ENCODE results near the gene CHAD. TPM values are rescaled to one million over a fixed set of nuclear protein-coding genes. Genes with fewer than 3 reads are reported as not detected.

The CHAD gene
- total and polyA plus RNA-seq, 2 of the 13 experiments (the other 11 are each of a cell fraction or from before 2014, with no cell fraction given), result 1.4 TPM; not detected in 1

DNA sequence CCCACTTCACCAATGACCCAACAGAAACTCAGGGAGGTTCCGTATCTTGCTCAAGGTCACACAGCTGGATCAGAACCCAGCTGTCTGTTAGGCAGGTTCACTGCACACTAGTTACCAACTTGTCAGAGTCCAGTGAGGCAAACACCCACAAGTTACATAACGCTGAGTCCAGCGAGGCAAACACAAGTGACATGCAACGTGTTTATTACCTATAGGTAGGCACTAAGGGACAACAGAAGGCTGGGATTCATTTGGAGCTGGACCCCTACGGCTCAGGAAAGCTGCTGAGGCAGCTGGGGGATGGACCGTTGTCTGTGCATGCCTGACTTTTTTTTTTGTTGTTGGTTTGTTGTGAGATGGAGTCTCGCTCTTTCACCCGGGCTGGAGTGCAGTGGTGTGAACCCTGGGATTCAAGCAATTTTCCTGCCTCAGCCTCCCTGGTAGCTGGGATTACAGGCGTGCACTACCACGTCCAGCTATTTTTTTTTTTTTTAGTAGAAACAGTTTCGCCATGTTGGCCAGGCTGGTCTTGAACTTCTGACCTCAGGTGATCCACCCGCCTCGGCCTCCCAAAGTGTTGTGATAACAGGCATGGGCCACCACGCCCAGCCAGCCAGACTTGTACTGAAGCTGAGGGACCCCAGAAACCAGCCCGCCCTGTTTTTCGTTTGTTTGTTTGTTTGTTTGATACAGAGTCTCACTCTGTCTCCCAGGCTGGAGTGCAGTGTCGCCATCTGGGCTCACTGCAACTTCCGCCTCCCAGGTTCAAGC lies 8.1 kb upstream of the CHAD start (continued):
- peak; percentile 43; the same call in 1 of the 2 replicates for TF ChIP-seq MIER3 (CRISPR knock-in tag; IDR thresholded peaks at IDR 0.05; ENCODE audit: borderline replicate concordance)
- TF ChIP-seq ZNF672 (CRISPR knock-in tag; IDR thresholded peaks at IDR 0.05), result no peak
- TF ChIP-seq FOXO1 (CRISPR knock-in tag; IDR thresholded peaks at IDR 0.05), result peak; percentile 85; the same call in 1 of the 2 replicates
- TF ChIP-seq ZNF383 (CRISPR knock-in tag; IDR thresholded peaks at IDR 0.05; ENCODE audit: borderline replicate concordance), result no peak
- TF ChIP-seq FOXA1 (IDR thresholded peaks at IDR 0.05), result no peak
- TF ChIP-seq FOXA1 (CRISPR knock-in tag; IDR thresholded peaks at IDR 0.05), result peak; percentile 9; the same call in 1 of the 2 replicates
- no peak for TF ChIP-seq ZBTB1 (CRISPR knock-in tag; IDR thresholded peaks at IDR 0.05; ENCODE audit: borderline replicate concordance)
- TF ChIP-seq RBM22 (optimal IDR thresholded peaks at IDR 0.05; ENCODE audit: low read length), result peak; percentile 27
- TF ChIP-seq CBX5 (CRISPR knock-in tag; IDR thresholded peaks at IDR 0.05; ENCODE audit: borderline replicate concordance), result peak; percentile 57; the same call in 1 of the 2 replicates
- TF ChIP-seq, protein P1, sequence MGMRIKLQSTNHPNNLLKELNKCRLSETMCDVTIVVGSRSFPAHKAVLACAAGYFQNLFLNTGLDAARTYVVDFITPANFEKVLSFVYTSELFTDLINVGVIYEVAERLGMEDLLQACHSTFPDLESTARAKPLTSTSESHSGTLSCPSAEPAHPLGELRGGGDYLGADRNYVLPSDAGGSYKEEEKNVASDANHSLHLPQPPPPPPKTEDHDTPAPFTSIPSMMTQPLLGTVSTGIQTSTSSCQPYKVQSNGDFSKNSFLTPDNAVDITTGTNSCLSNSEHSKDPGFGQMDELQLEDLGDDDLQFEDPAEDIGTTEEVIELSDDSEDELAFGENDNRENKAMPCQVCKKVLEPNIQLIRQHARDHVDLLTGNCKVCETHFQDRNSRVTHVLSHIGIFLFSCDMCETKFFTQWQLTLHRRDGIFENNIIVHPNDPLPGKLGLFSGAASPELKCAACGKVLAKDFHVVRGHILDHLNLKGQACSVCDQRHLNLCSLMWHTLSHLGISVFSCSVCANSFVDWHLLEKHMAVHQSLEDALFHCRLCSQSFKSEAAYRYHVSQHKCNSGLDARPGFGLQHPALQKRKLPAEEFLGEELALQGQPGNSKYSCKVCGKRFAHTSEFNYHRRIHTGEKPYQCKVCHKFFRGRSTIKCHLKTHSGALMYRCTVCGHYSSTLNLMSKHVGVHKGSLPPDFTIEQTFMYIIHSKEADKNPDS (CRISPR knock-in tag; IDR thresholded peaks at IDR 0.05), result 0 out of 2 replicates have a peak, but pooled peaks have one; percentile 32
- TF ChIP-seq ZNF772 (CRISPR knock-in tag; IDR thresholded peaks at IDR 0.05), result peak; percentile 89
- TF ChIP-seq KDM2A (CRISPR knock-in tag; IDR thresholded peaks at IDR 0.05; ENCODE audit: borderline replicate concordance, low read depth), result peak; percentile 26; the same call in 1 of the 2 replicates
- TF ChIP-seq, protein P2, sequence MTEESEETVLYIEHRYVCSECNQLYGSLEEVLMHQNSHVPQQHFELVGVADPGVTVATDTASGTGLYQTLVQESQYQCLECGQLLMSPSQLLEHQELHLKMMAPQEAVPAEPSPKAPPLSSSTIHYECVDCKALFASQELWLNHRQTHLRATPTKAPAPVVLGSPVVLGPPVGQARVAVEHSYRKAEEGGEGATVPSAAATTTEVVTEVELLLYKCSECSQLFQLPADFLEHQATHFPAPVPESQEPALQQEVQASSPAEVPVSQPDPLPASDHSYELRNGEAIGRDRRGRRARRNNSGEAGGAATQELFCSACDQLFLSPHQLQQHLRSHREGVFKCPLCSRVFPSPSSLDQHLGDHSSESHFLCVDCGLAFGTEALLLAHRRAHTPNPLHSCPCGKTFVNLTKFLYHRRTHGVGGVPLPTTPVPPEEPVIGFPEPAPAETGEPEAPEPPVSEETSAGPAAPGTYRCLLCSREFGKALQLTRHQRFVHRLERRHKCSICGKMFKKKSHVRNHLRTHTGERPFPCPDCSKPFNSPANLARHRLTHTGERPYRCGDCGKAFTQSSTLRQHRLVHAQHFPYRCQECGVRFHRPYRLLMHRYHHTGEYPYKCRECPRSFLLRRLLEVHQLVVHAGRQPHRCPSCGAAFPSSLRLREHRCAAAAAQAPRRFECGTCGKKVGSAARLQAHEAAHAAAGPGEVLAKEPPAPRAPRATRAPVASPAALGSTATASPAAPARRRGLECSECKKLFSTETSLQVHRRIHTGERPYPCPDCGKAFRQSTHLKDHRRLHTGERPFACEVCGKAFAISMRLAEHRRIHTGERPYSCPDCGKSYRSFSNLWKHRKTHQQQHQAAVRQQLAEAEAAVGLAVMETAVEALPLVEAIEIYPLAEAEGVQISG (CRISPR knock-in tag; IDR thresholded peaks at IDR 0.05), result peak; percentile 22; the same call in 1 of the 2 replicates
- TF ChIP-seq CBFB (CRISPR knock-in tag; IDR thresholded peaks at IDR 0.05), result no peak
- TF ChIP-seq ZNF101 (CRISPR knock-in tag; IDR thresholded peaks at IDR 0.05; ENCODE audit: borderline replicate concordance, low read depth), result 0 out of 2 replicates have a peak, but pooled peaks have one; percentile 13
- TF ChIP-seq, protein P3, sequence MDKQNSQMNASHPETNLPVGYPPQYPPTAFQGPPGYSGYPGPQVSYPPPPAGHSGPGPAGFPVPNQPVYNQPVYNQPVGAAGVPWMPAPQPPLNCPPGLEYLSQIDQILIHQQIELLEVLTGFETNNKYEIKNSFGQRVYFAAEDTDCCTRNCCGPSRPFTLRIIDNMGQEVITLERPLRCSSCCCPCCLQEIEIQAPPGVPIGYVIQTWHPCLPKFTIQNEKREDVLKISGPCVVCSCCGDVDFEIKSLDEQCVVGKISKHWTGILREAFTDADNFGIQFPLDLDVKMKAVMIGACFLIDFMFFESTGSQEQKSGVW (CRISPR knock-in tag; IDR thresholded peaks at IDR 0.05; ENCODE audit: borderline replicate concordance), result no peak
- TF ChIP-seq KDM5B (CRISPR knock-in tag; IDR thresholded peaks at IDR 0.05; ENCODE audit: borderline replicate concordance), result 0 out of 2 replicates have a peak, but pooled peaks have one; percentile 23
- TF ChIP-seq NR2F2 (IDR thresholded peaks at IDR 0.05; ENCODE audit: borderline replicate concordance, low read depth), result no peak; the same call in 1 of the 2 replicates
- TF ChIP-seq, protein P4, sequence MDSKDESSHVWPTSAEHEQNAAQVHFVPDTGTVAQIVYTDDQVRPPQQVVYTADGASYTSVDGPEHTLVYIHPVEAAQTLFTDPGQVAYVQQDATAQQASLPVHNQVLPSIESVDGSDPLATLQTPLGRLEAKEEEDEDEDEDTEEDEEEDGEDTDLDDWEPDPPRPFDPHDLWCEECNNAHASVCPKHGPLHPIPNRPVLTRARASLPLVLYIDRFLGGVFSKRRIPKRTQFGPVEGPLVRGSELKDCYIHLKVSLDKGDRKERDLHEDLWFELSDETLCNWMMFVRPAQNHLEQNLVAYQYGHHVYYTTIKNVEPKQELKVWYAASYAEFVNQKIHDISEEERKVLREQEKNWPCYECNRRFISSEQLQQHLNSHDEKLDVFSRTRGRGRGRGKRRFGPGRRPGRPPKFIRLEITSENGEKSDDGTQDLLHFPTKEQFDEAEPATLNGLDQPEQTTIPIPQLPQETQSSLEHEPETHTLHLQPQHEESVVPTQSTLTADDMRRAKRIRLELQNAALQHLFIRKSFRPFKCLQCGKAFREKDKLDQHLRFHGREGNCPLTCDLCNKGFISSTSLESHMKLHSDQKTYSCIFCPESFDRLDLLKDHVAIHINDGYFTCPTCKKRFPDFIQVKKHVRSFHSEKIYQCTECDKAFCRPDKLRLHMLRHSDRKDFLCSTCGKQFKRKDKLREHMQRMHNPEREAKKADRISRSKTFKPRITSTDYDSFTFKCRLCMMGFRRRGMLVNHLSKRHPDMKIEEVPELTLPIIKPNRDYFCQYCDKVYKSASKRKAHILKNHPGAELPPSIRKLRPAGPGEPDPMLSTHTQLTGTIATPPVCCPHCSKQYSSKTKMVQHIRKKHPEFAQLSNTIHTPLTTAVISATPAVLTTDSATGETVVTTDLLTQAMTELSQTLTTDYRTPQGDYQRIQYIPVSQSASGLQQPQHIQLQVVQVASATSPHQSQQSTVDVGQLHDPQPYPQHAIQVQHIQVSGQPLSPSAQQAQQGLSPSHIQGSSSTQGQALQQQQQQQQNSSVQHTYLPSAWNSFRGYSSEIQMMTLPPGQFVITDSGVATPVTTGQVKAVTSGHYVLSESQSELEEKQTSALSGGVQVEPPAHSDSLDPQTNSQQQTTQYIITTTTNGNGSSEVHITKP (CRISPR knock-in tag; IDR thresholded peaks at IDR 0.05; ENCODE audit: low read depth), result no peak
